ENCODE data around the gene TRIO.
A peak's percentile ranks its signal among the peaks of the same experiment; 100 is the strongest.

Gene TRIO

GRCh38 chr5:14327624-14328023 lies 184.5 kb downstream of the TRIO start:
- no peak for DNase-seq (ENCODE audit: low spot score)

GRCh38 chr5:14328144-14328543 lies 185.0 kb downstream of the TRIO start:
- DNase-seq (ENCODE audit: low spot score), result no peak

GRCh38 chr5:14330291-14330690 lies 187.1 kb downstream of the TRIO start:
- DNase-seq (ENCODE audit: low spot score), result no peak

- DNase-seq (ENCODE audit: low spot score), result no peak
These were observed 187.7 kb downstream of the TRIO start for GRCh38 chr5:14330729-14331385.

- DNase-seq (ENCODE audit: low spot score), result no peak
These were observed 188.2 kb downstream of the TRIO start for GRCh38 chr5:14331386-14331781.

GRCh38 chr5:14332038-14332631 lies 189.0 kb downstream of the TRIO start:
- DNase-seq (ENCODE audit: low spot score), result no peak

GRCh38 chr5:14332746-14333145 lies 189.6 kb downstream of the TRIO start:
- DNase-seq (ENCODE audit: low spot score), result no peak

- no peak for DNase-seq (ENCODE audit: low spot score)
These were observed 194.5 kb downstream of the TRIO start for GRCh38 chr5:14337593-14337992.

- DNase-seq (ENCODE audit: low spot score), result no peak
These were observed 196.3 kb downstream of the TRIO start for GRCh38 chr5:14339468-14339867.

- no peak for DNase-seq (ENCODE audit: low spot score)
These were observed 198.6 kb downstream of the TRIO start for GRCh38 chr5:14341571-14342230.

GRCh38 chr5:14342306-14342705 lies 199.2 kb downstream of the TRIO start:
- no peak for DNase-seq (ENCODE audit: low spot score)

GRCh38 chr5:14343376-14343775 lies 200.2 kb downstream of the TRIO start:
- DNase-seq (ENCODE audit: low spot score), result no peak

- DNase-seq (ENCODE audit: low spot score), result no peak
These were observed 204.4 kb downstream of the TRIO start for GRCh38 chr5:14347522-14347921.

- no peak for DNase-seq (ENCODE audit: low spot score)
These were observed 205.0 kb downstream of the TRIO start for GRCh38 chr5:14348142-14348541.

GRCh38 chr5:14349029-14349428 lies 205.9 kb downstream of the TRIO start:
- DNase-seq (ENCODE audit: low spot score), result no peak

GRCh38 chr5:14351086-14351661 lies 208.0 kb downstream of the TRIO start:
- no peak for DNase-seq (ENCODE audit: low spot score)

GRCh38 chr5:14351845-14352712 lies 208.9 kb downstream of the TRIO start:
- DNase-seq (ENCODE audit: low spot score), result peak; percentile 16

- no peak for DNase-seq (ENCODE audit: low spot score)
These were observed 210.8 kb downstream of the TRIO start for GRCh38 chr5:14353726-14354474.

- no peak for DNase-seq (ENCODE audit: low spot score)
These were observed 212.2 kb downstream of the TRIO start for GRCh38 chr5:14355391-14355790.

- no peak for DNase-seq (ENCODE audit: low spot score)
These were observed 213.2 kb downstream of the TRIO start for GRCh38 chr5:14356305-14356704.

- no peak for DNase-seq (ENCODE audit: low spot score)
These were observed 214.3 kb downstream of the TRIO start for GRCh38 chr5:14357441-14357840.

- DNase-seq (ENCODE audit: low spot score), result no peak
These were observed 214.7 kb downstream of the TRIO start for GRCh38 chr5:14357851-14358250.
